Spleen (tissue), 11 donors: Measurements from ENCODE around the gene ELF5. TPM values are rescaled to one million over a fixed set of nuclear protein-coding genes. Genes with fewer than 3 reads are reported as not detected.

Experiments
- DNase-seq: peaks from one replicate; pipeline ENCODE4 v3.0.0-alpha.2; 2020
- H3K27ac ChIP-seq, 8 donors: fragments of 200-600 bp; sonication (generic) in 7 of 8; 1 replicate in 4 of 8; 2 replicates in 4 of 8; pipeline versions ENCODE4 v1.5.0 to v1.8.0; 2016 to 2021; ENCODE audit warnings: inconsistent platforms in 4 of 8, mild to moderate bottlenecking in 4 of 8, moderate library complexity in 1 of 8
- H3K27me3 ChIP-seq, 7 donors: fragments of 200-600 bp; sonication (generic) in 6 of 7; replicated peaks in 1 of 7; 1 replicate in 4 of 7; 2 replicates in 3 of 7; pipeline versions ENCODE4 v1.5.0 to v1.8.0; 2016 to 2021; ENCODE audit warnings: inconsistent platforms in 3 of 7, mild to moderate bottlenecking in 1 of 7
- H3K36me3 ChIP-seq, 6 donors: fragments of 200-600 bp; sonication (generic) in 5 of 6; 1 replicate in 4 of 6; 2 replicates in 2 of 6; pipeline versions ENCODE4 v1.5.0 to v1.8.0; 2016 to 2021; ENCODE audit warnings: inconsistent platforms in 2 of 6
- H3K4me1 ChIP-seq, 6 donors: fragments of 200-600 bp; sonication (generic) in 5 of 6; 1 replicate in 3 of 6; 2 replicates in 3 of 6; pipeline versions ENCODE4 v1.5.0 to v1.8.0; 2016 to 2021; ENCODE audit warnings: inconsistent platforms in 3 of 6
- H3K4me3 ChIP-seq, 8 donors: fragments of 200-600 bp; sonication (generic) in 7 of 8; 1 replicate in 4 of 8; 2 replicates in 4 of 8; pipeline versions ENCODE4 v1.5.0 to v1.8.0; 2016 to 2021; ENCODE audit warnings: inconsistent platforms in 4 of 8, mild to moderate bottlenecking in 4 of 8, moderate library complexity in 2 of 8
- H3K9me3 ChIP-seq, 8 donors: fragments of 200-600 bp; sonication (generic) in 7 of 8; 1 replicate in 4 of 8; 2 replicates in 4 of 8; pipeline versions ENCODE4 v1.5.0 to v1.8.0; 2016 to 2021; ENCODE audit warnings: inconsistent platforms in 4 of 8
- CTCF ChIP-seq, 11 experiments: fragments of 200-600 bp in 7 of 11; fragments of 450-650 bp in 4 of 11; sonication (generic) in 4 of 11; IDR thresholded peaks in 8 of 11; conservative IDR thresholded peaks in 3 of 11; 1 replicate in 7 of 11; 2 replicates in 4 of 11; pipeline versions ENCODE4 v1.4.0 to v1.8.0; 2016 to 2021; ENCODE audit warnings: antibody characterized with exemption in 11 of 11, inconsistent platforms in 4 of 11, mild to moderate bottlenecking in 1 of 11
- POLR2A ChIP-seq, 3 donors: fragments of 450-650 bp; IDR thresholded peaks; one replicate each; pipeline ENCODE4 v1.5.1; 2017; ENCODE audit warnings: antibody characterized with exemption in 3 of 3, mild to moderate bottlenecking in 1 of 3
- POLR2AphosphoS5 ChIP-seq, 3 donors: sonication (generic); formaldehyde crosslinking; IDR thresholded peaks; one replicate each; pipeline ENCODE4 v1.5.1; 2017; ENCODE audit warnings: antibody characterized with exemption in 3 of 3
- WGBS, 5 donors: extraction: QIAGEN DNeasy Blood & Tissue Kit in 3 of 5; methylation state at CpG; one replicate each; pipeline versions ENCODE4 v1.1.5 to v1.1.7; 2013 to 2018; 5-methylcytosine and 5-hydroxymethylcytosine counted together
- intact Hi-C: fragments of 100-400 bp; cut with DNase I; formaldehyde crosslinking; loops from one replicate; pipeline ENCODE4 v1.15.0; 2023; ENCODE audit warnings: low total_unique reads
- polyA plus RNA-seq, 3 donors: library from polyadenylated mRNA; stranded (reverse); fragments of 200-250 nt; gene quantifications; one replicate each; pipeline ENCODE4 v1.2.1, GENCODE V29; 2013
- total RNA-seq, 7 donors: library from RNA; depleted of rRNA in 3 of 7; stranded (reverse); fragments of >200 nt in 3 of 7; fragmentation: NEBNext Ultra II Directional in 4 of 7; extraction: Animal tissue kit (Norgen Biotek cat#: 25700) in 4 of 7; gene quantifications; one replicate each; pipeline versions ENCODE4 v1.1.0 to v1.2.1, GENCODE V29; 2016 to 2021
- donor health status: healthy with polysubstance abuse.
- donor health status: DM: no; HTN: no; CAD: no; lungs with moderate emphysema.
- donor health status: DM: no; HTN: no; CAD: no.
- donor health status: Bipolar disorder and iron deficiency.
- donor health status: healthy.
- donor health status: DM: no; HTN: no; CAD: no.
- donor health status: DM: yes; HTN: yes; CAD: no.

ELF5 gene
- total and polyA plus RNA-seq, 10 donors = 0.08 to 8.8 (median 0.79) TPM

- no peaks in the 10 kb centered on the region for H3K36me3 ChIP-seq
- H3K4me1 ChIP-seq = peaks cover 5 to 17% (median 9%) of the 10 kb centered on the region in 6 donors
- H3K27ac ChIP-seq = no peak overlapping the region
- intact Hi-C loops = no loop called here
- TF ChIP-seq POLR2AphosphoS5 (IDR thresholded peaks at IDR 0.05) (no peak), POLR2A (IDR thresholded peaks at IDR 0.05) (no peak), CTCF (IDR thresholded peaks at IDR 0.05 in 8 of 11, conservative IDR thresholded peaks at IDR 0.05 in 3 of 11) (no peak)
- no peaks in the 10 kb centered on the region for H3K9me3 ChIP-seq
- 6 to 31% (median 9%) methylated on average over 2 of the region's 2 CpGs for WGBS, 5 donors
- H3K4me3 ChIP-seq = no peak overlapping the region
- no peak for DNase-seq
- no peaks in the 10 kb centered on the region for H3K27me3 ChIP-seq
These were observed 11.6 kb downstream of the ELF5 start for GRCh38 chr11:34501949-34502348.

- no peaks in the 10 kb centered on the region for H3K36me3 ChIP-seq
- no peaks in the 10 kb centered on the region for H3K27me3 ChIP-seq
- TF ChIP-seq POLR2A (IDR thresholded peaks at IDR 0.05) (no peak), CTCF (IDR thresholded peaks at IDR 0.05 in 8 of 11, conservative IDR thresholded peaks at IDR 0.05 in 3 of 11) (no peak), POLR2AphosphoS5 (IDR thresholded peaks at IDR 0.05) (no peak)
- no peaks in the 10 kb centered on the region for H3K9me3 ChIP-seq
- DNase-seq = no peak
- H3K4me1 ChIP-seq = peaks cover 5 to 17% (median 9%) of the 10 kb centered on the region in 6 donors
- 38 to 57% (median 41%) methylated on average over 4 of the region's 4 CpGs for WGBS, 5 donors
- H3K4me3 ChIP-seq = no peak overlapping the region
- H3K27ac ChIP-seq = no peak overlapping the region
- intact Hi-C loops = no loop called here
These were observed 12.1 kb downstream of the ELF5 start for GRCh38 chr11:34501500-34501899.

DNA sequence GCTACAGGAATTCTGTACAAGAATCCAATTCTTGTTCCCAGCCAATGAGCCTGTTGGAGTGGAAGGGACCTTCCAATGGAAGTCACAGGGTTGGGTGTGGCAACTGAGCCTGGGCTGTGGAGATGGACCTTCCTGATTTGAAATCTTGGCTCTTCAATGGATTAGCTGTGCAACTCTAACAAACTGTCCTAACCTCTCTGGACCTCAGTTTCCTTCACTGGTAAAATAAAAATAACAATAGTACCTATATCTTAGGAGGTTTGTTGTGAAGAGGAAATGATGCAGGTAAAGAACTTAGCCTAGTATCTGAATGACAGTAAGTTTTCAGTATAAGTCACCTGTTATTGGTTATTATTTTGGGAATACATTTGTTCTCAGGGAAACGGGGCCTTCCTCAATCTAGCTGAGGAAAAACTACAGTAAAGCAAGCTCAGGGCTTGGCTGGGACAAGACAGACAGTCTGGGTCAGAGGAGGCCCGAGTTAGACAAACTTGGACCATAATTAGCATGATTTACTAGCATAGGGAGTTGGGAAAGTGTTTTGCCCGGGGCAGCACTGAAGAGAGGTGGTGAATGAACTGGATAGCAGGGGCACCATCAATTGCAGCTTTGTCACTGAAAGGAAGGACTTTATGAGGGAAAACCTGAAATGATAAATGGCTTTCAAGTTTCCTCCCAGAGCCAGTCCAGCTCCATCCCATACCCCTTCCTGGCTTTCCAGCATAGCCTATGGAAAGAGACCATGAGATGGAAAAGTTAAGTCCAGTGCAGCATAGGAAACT, 13.7 kb downstream of the ELF5 start:
- H3K27me3 ChIP-seq = peaks cover 0 to 13% (median 0%) of the 10 kb centered on the region in 7 donors
- no peak overlapping the region for H3K27ac ChIP-seq
- TF ChIP-seq POLR2A (IDR thresholded peaks at IDR 0.05) (no peak), POLR2AphosphoS5 (IDR thresholded peaks at IDR 0.05) (no peak), CTCF (IDR thresholded peaks at IDR 0.05 in 8 of 11, conservative IDR thresholded peaks at IDR 0.05 in 3 of 11) (no peak)
- peaks cover 5 to 17% (median 9%) of the 10 kb centered on the region in 6 donors for H3K4me1 ChIP-seq
- no peaks in the 10 kb centered on the region for H3K9me3 ChIP-seq
- DNase-seq = no peak
- 44 to 86% (median 79%) methylated on average over 3 of the region's 3 CpGs for WGBS, 5 donors
- intact Hi-C loops = no loop called here
- no peaks in the 10 kb centered on the region for H3K36me3 ChIP-seq
- no peak overlapping the region for H3K4me3 ChIP-seq

- peaks cover 0 to 6% (median 0%) of the 10 kb centered on the region in 6 donors for H3K4me1 ChIP-seq
- TF ChIP-seq POLR2A (IDR thresholded peaks at IDR 0.05) (no peak), CTCF (IDR thresholded peaks at IDR 0.05 in 8 of 11, conservative IDR thresholded peaks at IDR 0.05 in 3 of 11) (no peak), POLR2AphosphoS5 (IDR thresholded peaks at IDR 0.05) (no peak)
- no peaks in the 10 kb centered on the region for H3K36me3 ChIP-seq
- DNase-seq = no peak
- intact Hi-C loops = no loop called here
- no peak overlapping the region for H3K27ac ChIP-seq
- peaks cover 0 to 14% (median 0%) of the 10 kb centered on the region in 7 donors for H3K27me3 ChIP-seq
- H3K9me3 ChIP-seq = no peaks in the 10 kb centered on the region
- H3K4me3 ChIP-seq = no peak overlapping the region
- 79 to 90% (median 85%) methylated on average over 25 to 26 of the region's 26 CpGs for WGBS, 5 donors
These were observed 17.7 kb downstream of the ELF5 start for GRCh38 chr11:34495724-34496377.
